ENCODE data around the gene FERMT2.

Gene FERMT2

GRCh38 chr14:52852810-52853521, 97.9 kb downstream of the FERMT2 start:
- no peak for TF ChIP-seq ZNF274 (IDR thresholded peaks at IDR 0.05; ENCODE audit: low read depth, low read length)
- H3K4me3 ChIP-seq (ENCODE audit: low read length) = no peak overlapping the region

GRCh38 chr14:52850451-52850909, 100.4 kb downstream of the FERMT2 start:
- no peak for TF ChIP-seq ZNF274 (IDR thresholded peaks at IDR 0.05; ENCODE audit: low read depth, low read length)
- H3K4me3 ChIP-seq (ENCODE audit: low read length) = no peak overlapping the region

- no peak for TF ChIP-seq ZNF274 (IDR thresholded peaks at IDR 0.05; ENCODE audit: low read depth, low read length)
- H3K4me3 ChIP-seq (ENCODE audit: low read length) = no peak overlapping the region
These were observed 102.2 kb downstream of the FERMT2 start for GRCh38 chr14:52848626-52849025.

GRCh38 chr14:52846591-52846990, 104.3 kb downstream of the FERMT2 start:
- H3K4me3 ChIP-seq (ENCODE audit: low read length) = no peak overlapping the region
- TF ChIP-seq ZNF274 (IDR thresholded peaks at IDR 0.05; ENCODE audit: low read depth, low read length) = no peak

- H3K4me3 ChIP-seq (ENCODE audit: low read length) = no peak overlapping the region
These were observed 105.8 kb downstream of the FERMT2 start for GRCh38 chr14:52845081-52845480.

GRCh38 chr14:52844262-52845060, 106.4 kb downstream of the FERMT2 start:
- no peak for TF ChIP-seq ZNF274 (IDR thresholded peaks at IDR 0.05; ENCODE audit: low read depth, low read length)
- no peak overlapping the region for H3K4me3 ChIP-seq (ENCODE audit: low read length)

More at GRCh38 chr14:52845081-52845480, 105.8 kb downstream of the FERMT2 start:
- no peak for TF ChIP-seq ZNF274 (IDR thresholded peaks at IDR 0.05; ENCODE audit: low read depth, low read length)

GRCh38 chr14:52840877-52841276, 110.0 kb downstream of the FERMT2 start:
- TF ChIP-seq ZNF274 (IDR thresholded peaks at IDR 0.05; ENCODE audit: low read depth, low read length) = no peak
- no peak overlapping the region for H3K4me3 ChIP-seq (ENCODE audit: low read length)

GRCh38 chr14:52837451-52837850, 113.4 kb downstream of the FERMT2 start:
- TF ChIP-seq ZNF274 (IDR thresholded peaks at IDR 0.05; ENCODE audit: low read depth, low read length) = no peak
- H3K4me3 ChIP-seq (ENCODE audit: low read length) = no peak overlapping the region

GRCh38 chr14:52836063-52836462, 114.8 kb downstream of the FERMT2 start:
- H3K4me3 ChIP-seq (ENCODE audit: low read length) = no peak overlapping the region
- TF ChIP-seq ZNF274 (IDR thresholded peaks at IDR 0.05; ENCODE audit: low read depth, low read length) = no peak

GRCh38 chr14:52835122-52835903, 115.5 kb downstream of the FERMT2 start:
- TF ChIP-seq ZNF274 (IDR thresholded peaks at IDR 0.05; ENCODE audit: low read depth, low read length) = no peak
- no peak overlapping the region for H3K4me3 ChIP-seq (ENCODE audit: low read length)

GRCh38 chr14:52834440-52834842, 116.4 kb downstream of the FERMT2 start:
- no peak overlapping the region for H3K4me3 ChIP-seq (ENCODE audit: low read length)
- no peak for TF ChIP-seq ZNF274 (IDR thresholded peaks at IDR 0.05; ENCODE audit: low read depth, low read length)

- TF ChIP-seq ZNF274 (IDR thresholded peaks at IDR 0.05; ENCODE audit: low read depth, low read length) = no peak
- no peak overlapping the region for H3K4me3 ChIP-seq (ENCODE audit: low read length)
These were observed 117.0 kb downstream of the FERMT2 start for GRCh38 chr14:52833891-52834290.

- TF ChIP-seq ZNF274 (IDR thresholded peaks at IDR 0.05; ENCODE audit: low read depth, low read length) = no peak
- no peak overlapping the region for H3K4me3 ChIP-seq (ENCODE audit: low read length)
These were observed 121.2 kb downstream of the FERMT2 start for GRCh38 chr14:52829527-52830185.

GRCh38 chr14:52827426-52827825, 123.4 kb downstream of the FERMT2 start:
- no peak overlapping the region for H3K4me3 ChIP-seq (ENCODE audit: low read length)
- no peak for TF ChIP-seq ZNF274 (IDR thresholded peaks at IDR 0.05; ENCODE audit: low read depth, low read length)
